Measurements from ENCODE around the gene ZNF574.

Gene ZNF574

DNA sequence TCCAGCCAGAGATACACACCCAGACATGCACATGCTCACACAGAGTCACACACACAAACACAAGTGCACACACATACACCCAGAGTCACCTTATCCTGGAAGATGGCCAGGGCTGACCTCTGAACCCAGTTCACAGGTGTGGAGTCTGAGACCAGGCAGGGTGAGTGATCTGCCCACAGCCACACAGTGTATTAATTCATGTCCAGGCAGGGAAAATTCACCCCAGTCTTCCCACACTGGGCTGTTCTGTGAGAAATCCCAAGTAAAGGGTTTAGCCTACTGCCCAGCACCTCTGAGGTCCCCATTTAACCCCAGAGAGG lies 54.2 kb downstream of the ZNF574 start:
- H3K4me3 ChIP-seq (ENCODE audit: low read length): peak overlapping the region; percentile 73
- TF ChIP-seq ZNF274 (IDR thresholded peaks at IDR 0.05; ENCODE audit: low read depth, low read length): no peak

Measured in GM08714 (cell line).